IMR-90 (cell line): ENCODE data around the gene WDR48. TPM values are rescaled to one million over a fixed set of nuclear protein-coding genes. Genes with fewer than 3 reads are reported as not detected.

Source experiments
- ATAC-seq: fragments of 200-7000 bp; cut with Tn5 transposase; 2 replicates; pipeline ENCODE4 v1.9.1; 2020; ENCODE audit warnings: low read depth, mild to moderate bottlenecking, moderate library complexity
- BruUV-seq: library from RNA; stranded (reverse); fragments of 400-500 nt; replicated peaks from 2 replicates; lab custom pipeline; 2021; lab: Mats Ljungman, UMichigan
- CTCF ChIA-PET: fragments of 300-600 bp; formaldehyde crosslinking; extraction: SDS; loops from one replicate; lab custom pipeline; 2021; ENCODE audit warnings: antibody characterized with exemption; lab: Yijun Ruan, JAX
- POLR2A ChIA-PET: fragments of 300-600 bp; sonication (Branson Sonifier 250); formaldehyde crosslinking; loops from one replicate; lab custom pipeline; 2022; ENCODE audit warnings: antibody characterized with exemption; ENCODE audit not compliant: unreplicated experiment; lab: Charles Lee
- DNase-seq: peaks from one replicate; pipeline ENCODE4 v3.0.0; 2013
- H2AFZ ChIP-seq: replicated peaks from 2 replicates; pipeline ENCODE3; 2013; ENCODE audit warnings: low read length, mild to moderate bottlenecking; ENCODE audit not compliant: poor library complexity
- H2AK5ac ChIP-seq: 2 replicates; pipeline ENCODE4 v1.6.1; 2013; ENCODE audit warnings: low read depth, low read length, inconsistent platforms
- H2AK9ac ChIP-seq: replicated peaks from 2 replicates; pipeline ENCODE3; 2013; ENCODE audit warnings: mild to moderate bottlenecking, low read depth, low read length, moderate library complexity; ENCODE audit not compliant: poor library complexity
- H2BK120ac ChIP-seq: 2 replicates; pipeline ENCODE4 v1.6.1; 2013; ENCODE audit warnings: low read depth, low read length, inconsistent platforms
- H2BK15ac ChIP-seq: 3 replicates; pipeline ENCODE4 v1.6.1; 2013; ENCODE audit warnings: low read depth, low read length, inconsistent platforms
- H2BK20ac ChIP-seq: 2 replicates; pipeline ENCODE4 v1.6.1; 2013; ENCODE audit warnings: low read depth, mild to moderate bottlenecking, inconsistent platforms, low read length, moderate library complexity
- H2BK5ac ChIP-seq: 2 replicates; pipeline ENCODE4 v1.6.1; 2013; ENCODE audit warnings: mild to moderate bottlenecking, low read depth, low read length, inconsistent platforms; ENCODE audit not compliant: poor library complexity, severe bottlenecking
- H3K14ac ChIP-seq: replicated peaks from 2 replicates; pipeline ENCODE4 v1.6.1; 2013; ENCODE audit warnings: low read depth, low read length, inconsistent platforms
- H3K18ac ChIP-seq: 2 replicates; pipeline ENCODE4 v1.6.1; 2013; ENCODE audit warnings: low read depth, low read length, control low read depth
- H3K23ac ChIP-seq: 2 replicates; pipeline ENCODE4 v1.6.1; 2013; ENCODE audit warnings: low read depth, low read length, inconsistent platforms
- H3K27ac ChIP-seq: 2 replicates; pipeline ENCODE4 v1.5.1; 2013; ENCODE audit warnings: mild to moderate bottlenecking, control low read depth, low read length; ENCODE audit not compliant: insufficient read depth
- H3K27me3 ChIP-seq: 2 replicates; pipeline ENCODE4 v1.6.1; 2013; ENCODE audit warnings: low read length; ENCODE audit not compliant: control insufficient read depth, insufficient read depth
- H3K36me3 ChIP-seq: 2 replicates; pipeline ENCODE4 v1.6.1; 2013; ENCODE audit warnings: low read length, mixed read lengths; ENCODE audit not compliant: control insufficient read depth, insufficient read depth
- H3K4ac ChIP-seq: 2 replicates; pipeline ENCODE4 v1.6.1; 2013; ENCODE audit warnings: low read depth, low read length, inconsistent platforms
- H3K4me1 ChIP-seq: 2 replicates; pipeline ENCODE4 v1.6.1; 2013; ENCODE audit warnings: low read length, mixed read lengths; ENCODE audit not compliant: control insufficient read depth, insufficient read depth
- H3K4me2 ChIP-seq: 2 replicates; pipeline ENCODE4 v1.6.1; 2013; ENCODE audit warnings: low read depth, mild to moderate bottlenecking, control low read depth, low read length, moderate library complexity
- H3K4me3 ChIP-seq: 2 replicates; pipeline ENCODE4 v1.5.1; 2013; ENCODE audit warnings: low read depth, mild to moderate bottlenecking, control low read depth, low read length, moderate library complexity; ENCODE audit not compliant: insufficient read depth
- H3K56ac ChIP-seq: 2 replicates; pipeline ENCODE4 v1.6.1; 2013; ENCODE audit warnings: low read length, inconsistent platforms; ENCODE audit not compliant: insufficient read depth; ENCODE audit errors: extremely low read depth
- H3K79me1 ChIP-seq, 2 experiments: 2 replicates each; pipeline ENCODE4 v1.6.1; 2013; ENCODE audit warnings: low read length in 2 of 2, inconsistent platforms in 1 of 2, low read depth in 1 of 2
- H3K9ac ChIP-seq: 2 replicates; pipeline ENCODE4 v1.6.1; 2013; ENCODE audit warnings: low read depth, low read length, control low read depth
- H3K9me1 ChIP-seq: 2 replicates; pipeline ENCODE4 v1.6.1; 2013; ENCODE audit warnings: low read length, inconsistent platforms; ENCODE audit not compliant: insufficient read depth
- H3K9me3 ChIP-seq: 2 replicates; pipeline ENCODE4 v1.6.1; 2013; ENCODE audit warnings: low read length; ENCODE audit not compliant: control insufficient read depth, insufficient read depth
- H4K20me1 ChIP-seq: 2 replicates; pipeline ENCODE4 v1.6.1; 2013; ENCODE audit warnings: low read length, inconsistent platforms; ENCODE audit not compliant: insufficient read depth
- H4K5ac ChIP-seq: 2 replicates; pipeline ENCODE4 v1.6.1; 2013; ENCODE audit warnings: mild to moderate bottlenecking, low read depth, low read length, control low read depth
- H4K8ac ChIP-seq, 2 experiments: 2 replicates each; pipeline ENCODE4 v1.6.1; 2013; ENCODE audit warnings: low read depth in 2 of 2, low read length in 2 of 2, control low read depth in 1 of 2, inconsistent platforms in 1 of 2
- H4K91ac ChIP-seq: 2 replicates; pipeline ENCODE4 v1.6.1; 2013; ENCODE audit warnings: low read depth, low read length, inconsistent platforms; ENCODE audit not compliant: insufficient read depth
- POLR2A ChIP-seq: IDR thresholded peaks from 2 replicates; pipeline ENCODE4 v1.6.1; 2012; ENCODE audit warnings: mild to moderate bottlenecking, low read depth, low read length
- SMC3 ChIP-seq: fragments of 150-350 bp; IDR thresholded peaks from 2 replicates; pipeline ENCODE4 v1.6.1; 2016; ENCODE audit warnings: low read depth, mild to moderate bottlenecking, antibody characterized with exemption, low read length, moderate library complexity
- WGBS, 2 experiments: methylation state at CpG; one replicate each; pipeline versions ENCODE4 v1.1.5 to v1.1.7; 2013; ENCODE audit warnings: missing lambda C conversion rate in 2 of 2; ENCODE audit not compliant: insufficient read length in 1 of 2; ENCODE audit errors: extremely low coverage in 2 of 2; 5-methylcytosine and 5-hydroxymethylcytosine counted together
- dilution Hi-C: fragments of 300-500 bp; cut with HindIII; formaldehyde crosslinking; loops from one replicate; pipeline ENCODE4 v1.14.3; 2018; ENCODE audit warnings: low sequenced_read_pairs; ENCODE audit not compliant: unreplicated experiment
- in situ Hi-C: fragments of 300-500 bp; cut with MboI; formaldehyde crosslinking; loops from 3 replicates; pipeline ENCODE4 v1.14.3; 2019; ENCODE audit warnings: low sequenced_read_pairs, inconsistent platforms, mixed read lengths
- intact Hi-C: fragments of 100-400 bp; cut with micrococcal nuclease; formaldehyde crosslinking; loops from 2 replicates; pipeline ENCODE4 v1.10.0; 2022
- polyA plus RNA-seq, 3 experiments: library from polyadenylated mRNA; depleted of rRNA; stranded (reverse); fragments of >200 nt; gene quantifications; 2 replicates each; pipeline ENCODE4 v1.2.3, GENCODE V29; 2012; ENCODE audit warnings: low replicate concordance in 1 of 3
- total RNA-seq: library from RNA; depleted of rRNA; stranded (reverse); fragments of >200 nt; gene quantifications from 2 replicates; pipeline ENCODE4 v1.2.3, GENCODE V29; 2012

The WDR48 gene
- total and polyA plus RNA-seq, 2 of the 4 experiments (the other 2 are of a cell fraction), result 14.4 to 41.2 TPM

DNA sequence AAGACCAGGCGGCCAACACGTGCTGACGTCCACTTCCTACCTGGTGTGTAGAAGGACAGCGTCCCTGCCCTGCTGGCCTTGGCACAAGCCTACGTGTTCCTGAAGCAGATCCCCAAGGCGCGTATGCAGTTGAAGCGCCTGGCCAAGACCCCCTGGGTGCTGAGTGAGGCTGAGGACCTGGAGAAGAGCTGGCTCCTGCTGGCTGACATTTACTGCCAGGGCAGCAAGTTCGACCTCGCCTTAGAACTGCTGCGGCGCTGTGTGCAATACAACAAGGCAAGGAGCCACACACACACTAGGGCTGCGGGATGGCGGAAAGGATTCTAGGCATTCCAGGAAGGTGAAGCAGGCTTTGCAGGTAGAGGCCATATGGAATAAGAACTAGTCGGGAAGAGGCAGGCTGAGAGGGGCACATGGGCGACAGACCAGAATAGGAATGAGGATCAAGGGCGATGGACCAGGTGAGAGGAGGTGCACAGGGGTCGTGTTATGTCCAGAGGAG is 85.7 kb downstream of the WDR48 start:
- Histone ChIP-seq H2AK5ac (no peak overlapping the region), H3K23ac (no peak overlapping the region), H3K9me3 (no peaks in the 10 kb centered on the region), H3K27me3 (no peaks in the 10 kb centered on the region), H3K27ac (no peak overlapping the region), H3K14ac (no peak overlapping the region), H2AK9ac (no peak overlapping the region), H3K4me1 (peaks cover 23% of the 10 kb centered on the region), H3K79me1 (peaks cover 6 to 39% of the 10 kb centered on the region in 2 experiments), H3K9me1 (peaks cover 24% of the 10 kb centered on the region), H3K4ac (no peak overlapping the region), H4K20me1 (peaks cover 46% of the 10 kb centered on the region), H3K36me3 (peaks cover 16% of the 10 kb centered on the region), H4K5ac (no peak overlapping the region), H4K8ac (no peak overlapping the region), H3K4me2 (no peak overlapping the region), H3K4me3 (no peak overlapping the region), H2AFZ (no peak overlapping the region), H2BK20ac (no peak overlapping the region), H3K9ac (no peak overlapping the region), H4K91ac (no peak overlapping the region), H2BK5ac (no peak overlapping the region), H2BK120ac (no peak overlapping the region), H3K56ac (no peak overlapping the region), H3K18ac (no peak overlapping the region), H2BK15ac (no peak overlapping the region)
- DNase-seq (no peak), ATAC-seq (no peak)
- 98% methylated on average over 14 of the region's 18 CpGs; no CpG with 5 or more reads in 1 of the 2 experiments for WGBS, 2 experiments
- in situ Hi-C loops (no loop called here), intact Hi-C loops (no loop called here), dilution Hi-C loops (no loop called here)
- ChIA-PET CTCF (no interaction called here), POLR2A (no interaction called here)
- no TSS peak for BruUV-seq
- TF ChIP-seq POLR2A, result 0 out of 2 replicates have a peak, but pooled peaks have one; percentile 9
- no peak for TF ChIP-seq SMC3
